ENCODE measurements around the gene ARHGAP23. TPM values are rescaled to one million over a fixed set of nuclear protein-coding genes. Genes with fewer than 3 reads are reported as not detected.

ARHGAP23 gene
- total RNA-seq, 1 experiment from 2014 or later: 97.9 TPM

DNA sequence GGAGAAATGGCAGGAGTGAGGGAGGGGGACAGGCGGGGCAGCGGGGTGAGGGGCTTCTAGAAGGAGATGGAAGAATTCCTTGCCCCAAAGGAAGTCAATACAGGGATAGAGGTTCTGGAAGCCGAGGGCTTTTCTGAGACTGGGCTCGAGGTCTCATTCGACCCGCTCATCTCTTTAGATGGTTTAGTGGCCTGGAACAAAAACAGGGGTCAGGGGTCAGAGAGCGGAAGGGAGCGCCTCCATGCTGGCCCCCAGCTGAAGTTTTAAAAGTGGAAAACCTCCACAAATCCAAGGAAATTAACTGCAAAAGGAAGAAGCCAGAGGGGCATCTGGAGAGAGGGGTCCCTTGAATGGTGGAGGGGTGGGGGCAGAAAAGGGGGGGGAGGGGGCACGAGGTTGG is 105.0 kb downstream of the ARHGAP23 start:
- Histone ChIP-seq H4K8ac (replicated peaks; ENCODE audit: insufficient read length, low read depth, low read length) (no peak overlapping the region), H3K56ac (ENCODE audit: insufficient read length, low read depth, low read length) (no peak overlapping the region), H3K18ac (ENCODE audit: insufficient read length, low read depth, low read length) (no peak overlapping the region), H2BK20ac (ENCODE audit: low read depth, low read length, poor library complexity, severe bottlenecking) (no peak overlapping the region), H4K20me1 (ENCODE audit: control insufficient read depth, insufficient read depth, insufficient read length) (no peaks in the 10 kb centered on the region), H2BK120ac (ENCODE audit: low read depth, low read length, poor library complexity, severe bottlenecking) (no peak overlapping the region), H3K4me2 (ENCODE audit: insufficient read depth, insufficient read length, low read length) (no peak overlapping the region), H3K79me2 (ENCODE audit: insufficient read depth, low read length) (no peaks in the 10 kb centered on the region), H3T11ph (ENCODE audit: low read length) (no peak overlapping the region), H3K27ac (ENCODE audit: insufficient read length, low read depth, low read length) (no peak overlapping the region), H3K9me3 (ENCODE audit: control insufficient read depth, low read depth, low read length) (no peaks in the 10 kb centered on the region), H2AFZ (ENCODE audit: low read length) (no peak overlapping the region), H2AK5ac (ENCODE audit: insufficient read length, low read length) (no peak overlapping the region), H3K4me1 (ENCODE audit: insufficient read depth, low read length) (no peaks in the 10 kb centered on the region), H2BK15ac (ENCODE audit: low read depth, low read length) (no peak overlapping the region), H3K27me3 (ENCODE audit: insufficient read depth, low read length) (no peaks in the 10 kb centered on the region), H3K9ac (ENCODE audit: extremely low read depth, insufficient read length, low read length) (no peak overlapping the region), H4K91ac (ENCODE audit: insufficient read length, low read depth, low read length) (no peak overlapping the region), H3K23me2 (ENCODE audit: insufficient read length, low read depth, low read length, poor library complexity, severe bottlenecking) (no peaks in the 10 kb centered on the region), H2BK12ac (ENCODE audit: insufficient read length, low read depth, low read length) (no peak overlapping the region), H2BK5ac (ENCODE audit: insufficient read length, low read length) (no peak overlapping the region), H3K79me1 (ENCODE audit: insufficient read depth, low read depth, low read length, poor library complexity, severe bottlenecking) (no peaks in the 10 kb centered on the region), H3K4ac (ENCODE audit: low read depth, low read length) (no peak overlapping the region), H4K5ac (ENCODE audit: insufficient read length, low read depth, low read length) (no peak overlapping the region), H3K23ac (ENCODE audit: insufficient read length, low read depth, low read length) (no peak overlapping the region), H3K14ac (ENCODE audit: insufficient read depth, low read length) (no peak overlapping the region)
- Mint-ChIP-seq H3K27me3 (ENCODE audit: low read depth) (peaks cover 40% of the 10 kb centered on the region), H3K9me3 (no peaks in the 10 kb centered on the region), H3K4me1 (peaks cover 26 to 54% of the 10 kb centered on the region in 2 experiments), H3K4me3 (peak overlapping the region in 1 of 2 experiments; percentile 26; a peak in 1 of 5 replicates), H3K36me3 (ENCODE audit: insufficient read depth in 1 of 3, low read depth in 3 of 3) (no peaks in the 10 kb centered on the region), H3K27ac (no peak overlapping the region)
- no CpG with 5 or more reads among the region's 9 CpGs for WGBS (ENCODE audit: extremely low coverage, insufficient read length, low lambda C conversion rate)
- TF ChIP-seq, protein P1, sequence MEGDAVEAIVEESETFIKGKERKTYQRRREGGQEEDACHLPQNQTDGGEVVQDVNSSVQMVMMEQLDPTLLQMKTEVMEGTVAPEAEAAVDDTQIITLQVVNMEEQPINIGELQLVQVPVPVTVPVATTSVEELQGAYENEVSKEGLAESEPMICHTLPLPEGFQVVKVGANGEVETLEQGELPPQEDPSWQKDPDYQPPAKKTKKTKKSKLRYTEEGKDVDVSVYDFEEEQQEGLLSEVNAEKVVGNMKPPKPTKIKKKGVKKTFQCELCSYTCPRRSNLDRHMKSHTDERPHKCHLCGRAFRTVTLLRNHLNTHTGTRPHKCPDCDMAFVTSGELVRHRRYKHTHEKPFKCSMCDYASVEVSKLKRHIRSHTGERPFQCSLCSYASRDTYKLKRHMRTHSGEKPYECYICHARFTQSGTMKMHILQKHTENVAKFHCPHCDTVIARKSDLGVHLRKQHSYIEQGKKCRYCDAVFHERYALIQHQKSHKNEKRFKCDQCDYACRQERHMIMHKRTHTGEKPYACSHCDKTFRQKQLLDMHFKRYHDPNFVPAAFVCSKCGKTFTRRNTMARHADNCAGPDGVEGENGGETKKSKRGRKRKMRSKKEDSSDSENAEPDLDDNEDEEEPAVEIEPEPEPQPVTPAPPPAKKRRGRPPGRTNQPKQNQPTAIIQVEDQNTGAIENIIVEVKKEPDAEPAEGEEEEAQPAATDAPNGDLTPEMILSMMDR (conservative IDR thresholded peaks at IDR 0.05): no peak
- no peak for DNase-seq
